Esophagus squamous epithelium (tissue), 4 donors: Measurements from ENCODE around the gene WT1.

Experiments
- POLR2A ChIP-seq, 4 donors: fragments of 450-650 bp; IDR thresholded peaks; one replicate each; pipeline ENCODE4 v1.6.1; 2017; ENCODE audit warnings: antibody characterized with exemption in 4 of 4, mild to moderate bottlenecking in 4 of 4, moderate library complexity in 3 of 4
- TF ChIP-seq, protein P1 (sequence below), 6 experiments: fragments of 450-650 bp in 4 of 6; fragments of 200-600 bp in 2 of 6; sonication (generic) in 2 of 6; IDR thresholded peaks; one replicate each; pipeline ENCODE4 v1.5.1; 2016 to 2019; ENCODE audit warnings: antibody characterized with exemption in 6 of 6, mild to moderate bottlenecking in 4 of 6, moderate library complexity in 4 of 6

- TF ChIP-seq, protein P1, sequence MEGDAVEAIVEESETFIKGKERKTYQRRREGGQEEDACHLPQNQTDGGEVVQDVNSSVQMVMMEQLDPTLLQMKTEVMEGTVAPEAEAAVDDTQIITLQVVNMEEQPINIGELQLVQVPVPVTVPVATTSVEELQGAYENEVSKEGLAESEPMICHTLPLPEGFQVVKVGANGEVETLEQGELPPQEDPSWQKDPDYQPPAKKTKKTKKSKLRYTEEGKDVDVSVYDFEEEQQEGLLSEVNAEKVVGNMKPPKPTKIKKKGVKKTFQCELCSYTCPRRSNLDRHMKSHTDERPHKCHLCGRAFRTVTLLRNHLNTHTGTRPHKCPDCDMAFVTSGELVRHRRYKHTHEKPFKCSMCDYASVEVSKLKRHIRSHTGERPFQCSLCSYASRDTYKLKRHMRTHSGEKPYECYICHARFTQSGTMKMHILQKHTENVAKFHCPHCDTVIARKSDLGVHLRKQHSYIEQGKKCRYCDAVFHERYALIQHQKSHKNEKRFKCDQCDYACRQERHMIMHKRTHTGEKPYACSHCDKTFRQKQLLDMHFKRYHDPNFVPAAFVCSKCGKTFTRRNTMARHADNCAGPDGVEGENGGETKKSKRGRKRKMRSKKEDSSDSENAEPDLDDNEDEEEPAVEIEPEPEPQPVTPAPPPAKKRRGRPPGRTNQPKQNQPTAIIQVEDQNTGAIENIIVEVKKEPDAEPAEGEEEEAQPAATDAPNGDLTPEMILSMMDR (IDR thresholded peaks at IDR 0.05) = no peak
- no peak for TF ChIP-seq POLR2A (IDR thresholded peaks at IDR 0.05)
Measured at GRCh38 chr11:32391956-32392553, 43.3 kb downstream of the WT1 start.
